H9 (cell line): ENCODE results near the gene TPPP3. TPM values are rescaled to one million over a fixed set of nuclear protein-coding genes. Genes with fewer than 3 reads are reported as not detected.

Experiments used
- DNase-seq: peaks from one replicate; pipeline ENCODE4 v3.0.0-alpha.2; 2017
- H2AFZ ChIP-seq: one replicate; pipeline ENCODE4 v1.6.1; 2013; ENCODE audit warnings: mild to moderate bottlenecking, low read length, control low read depth, moderate library complexity
- H2AK5ac ChIP-seq: 2 replicates; pipeline ENCODE4 v1.6.1; 2013; ENCODE audit warnings: low read length, control low read depth, mixed read lengths; ENCODE audit not compliant: insufficient read length
- H2BK120ac ChIP-seq: one replicate; pipeline ENCODE4 v1.6.1; 2013; ENCODE audit warnings: low read depth, mild to moderate bottlenecking, low read length, control low read depth, inconsistent platforms; ENCODE audit not compliant: poor library complexity, severe bottlenecking
- H2BK12ac ChIP-seq: 2 replicates; pipeline ENCODE4 v1.6.1; 2013; ENCODE audit warnings: low read length, control low read depth, mixed read lengths, low read depth; ENCODE audit not compliant: insufficient read length
- H2BK15ac ChIP-seq: 2 replicates; pipeline ENCODE4 v1.6.1; 2013; ENCODE audit warnings: low read depth, low read length, control low read depth
- H2BK20ac ChIP-seq: one replicate; pipeline ENCODE4 v1.6.1; 2013; ENCODE audit warnings: low read depth, mild to moderate bottlenecking, low read length, control low read depth, inconsistent platforms; ENCODE audit not compliant: poor library complexity, severe bottlenecking
- H2BK5ac ChIP-seq: 2 replicates; pipeline ENCODE4 v1.6.1; 2013; ENCODE audit warnings: low read length, control low read depth, mixed read lengths; ENCODE audit not compliant: insufficient read length
- H3K14ac ChIP-seq: 2 replicates; pipeline ENCODE4 v1.6.1; 2013; ENCODE audit warnings: low read length, control low read depth; ENCODE audit not compliant: insufficient read depth
- H3K18ac ChIP-seq: 2 replicates; pipeline ENCODE4 v1.6.1; 2013; ENCODE audit warnings: low read depth, mild to moderate bottlenecking, mixed read lengths, low read length, control low read depth; ENCODE audit not compliant: insufficient read length
- H3K23ac ChIP-seq: 2 replicates; pipeline ENCODE4 v1.6.1; 2013; ENCODE audit warnings: low read length, control low read depth, mixed read lengths, low read depth; ENCODE audit not compliant: insufficient read length
- H3K23me2 ChIP-seq: 2 replicates; pipeline ENCODE4 v1.6.1; 2013; ENCODE audit warnings: low read depth, mild to moderate bottlenecking, mixed read lengths, low read length, control low read depth; ENCODE audit not compliant: insufficient read length, poor library complexity, severe bottlenecking
- H3K27ac ChIP-seq: 2 replicates; pipeline ENCODE4 v1.5.1; 2013; ENCODE audit warnings: low read length, control low read depth, mixed read lengths, low read depth; ENCODE audit not compliant: insufficient read length
- H3K27me3 ChIP-seq: 2 replicates; pipeline ENCODE4 v1.6.1; 2013; ENCODE audit warnings: low read length, control low read depth, inconsistent platforms; ENCODE audit not compliant: insufficient read depth
- H3K4ac ChIP-seq: 2 replicates; pipeline ENCODE4 v1.6.1; 2013; ENCODE audit warnings: low read depth, mild to moderate bottlenecking, control low read depth, inconsistent platforms, low read length, moderate library complexity
- H3K4me1 ChIP-seq: 2 replicates; pipeline ENCODE4 v1.6.1; 2013; ENCODE audit warnings: low read length, control low read depth, inconsistent platforms; ENCODE audit not compliant: insufficient read depth
- H3K4me2 ChIP-seq: 2 replicates; pipeline ENCODE4 v1.6.1; 2013; ENCODE audit warnings: low read length, control low read depth, mixed read lengths; ENCODE audit not compliant: insufficient read length, insufficient read depth
- H3K56ac ChIP-seq: 2 replicates; pipeline ENCODE4 v1.6.1; 2013; ENCODE audit warnings: low read depth, mild to moderate bottlenecking, mixed read lengths, low read length, control low read depth; ENCODE audit not compliant: insufficient read length
- H3K79me1 ChIP-seq: 2 replicates; pipeline ENCODE4 v1.6.1; 2013; ENCODE audit warnings: low read depth, mild to moderate bottlenecking, moderate library complexity, low read length, control low read depth, inconsistent platforms; ENCODE audit not compliant: insufficient read depth, poor library complexity, severe bottlenecking
- H3K79me2 ChIP-seq: 2 replicates; pipeline ENCODE4 v1.6.1; 2013; ENCODE audit warnings: low read length, control low read depth, inconsistent platforms; ENCODE audit not compliant: insufficient read depth
- H3K9ac ChIP-seq: 2 replicates; pipeline ENCODE4 v1.6.1; 2013; ENCODE audit warnings: low read length, control low read depth, mixed read lengths; ENCODE audit not compliant: insufficient read length; ENCODE audit errors: extremely low read depth
- H3K9me3 ChIP-seq: one replicate; pipeline ENCODE4 v1.6.1; 2013; ENCODE audit warnings: low read depth, low read length, inconsistent platforms; ENCODE audit not compliant: control insufficient read depth
- H3T11ph ChIP-seq: one replicate; pipeline ENCODE4 v1.6.1; 2013; ENCODE audit warnings: mild to moderate bottlenecking, low read length, control low read depth, inconsistent platforms
- H4K20me1 ChIP-seq: one replicate; pipeline ENCODE4 v1.6.1; 2013; ENCODE audit not compliant: control insufficient read depth, insufficient read length, insufficient read depth
- H4K5ac ChIP-seq: 2 replicates; pipeline ENCODE4 v1.6.1; 2013; ENCODE audit warnings: low read depth, mild to moderate bottlenecking, mixed read lengths, low read length, control low read depth; ENCODE audit not compliant: insufficient read length
- H4K8ac ChIP-seq: replicated peaks from 2 replicates; pipeline ENCODE4 v1.6.1; 2013; ENCODE audit warnings: low read length, control low read depth, mixed read lengths, low read depth; ENCODE audit not compliant: insufficient read length
- H4K91ac ChIP-seq: 2 replicates; pipeline ENCODE4 v1.6.1; 2013; ENCODE audit warnings: low read depth, mild to moderate bottlenecking, moderate library complexity, mixed read lengths, low read length, control low read depth; ENCODE audit not compliant: insufficient read length
- H3K27ac Mint-ChIP-seq, 3 experiments: 2 replicates in 2 of 3; 3 replicates in 1 of 3; pipeline ENCODE4 v1.8.0; 2020 to 2021; ENCODE audit warnings: mixed read lengths in 3 of 3, mild to moderate bottlenecking in 1 of 3, moderate library complexity in 1 of 3
- H3K27me3 Mint-ChIP-seq: 2 replicates; pipeline ENCODE4 v1.8.0; 2021; ENCODE audit warnings: low read depth, mild to moderate bottlenecking, moderate library complexity, mixed read lengths
- H3K36me3 Mint-ChIP-seq, 3 experiments: 2 replicates in 2 of 3; 3 replicates in 1 of 3; pipeline ENCODE4 v1.8.0; 2020 to 2021; ENCODE audit warnings: low read depth in 3 of 3, mixed read lengths in 3 of 3; ENCODE audit not compliant: insufficient read depth in 1 of 3
- H3K4me1 Mint-ChIP-seq, 2 experiments: 2 replicates each; pipeline ENCODE4 v1.8.0; 2020; ENCODE audit warnings: mixed read lengths in 2 of 2
- H3K4me3 Mint-ChIP-seq, 2 experiments: 2 replicates in 1 of 2; 3 replicates in 1 of 2; pipeline ENCODE4 v1.8.0; 2020 to 2021; ENCODE audit warnings: mild to moderate bottlenecking in 2 of 2, mixed read lengths in 2 of 2, moderate library complexity in 1 of 2
- H3K9me3 Mint-ChIP-seq, 2 experiments: 2 replicates in 1 of 2; 3 replicates in 1 of 2; pipeline ENCODE4 v1.8.0; 2020; ENCODE audit warnings: mild to moderate bottlenecking in 2 of 2, mixed read lengths in 2 of 2, moderate library complexity in 1 of 2
- CTCF ChIP-seq: fragments of 200-600 bp; sonication (generic); conservative IDR thresholded peaks from 3 replicates; pipeline ENCODE4 v1.8.0; 2021; ENCODE audit warnings: antibody characterized with exemption, mild to moderate bottlenecking
- WGBS: extraction: QIAGEN DNeasy Blood & Tissue Kit; methylation state at CpG from one replicate; pipeline ENCODE4 v1.1.7; 2013; ENCODE audit warnings: missing lambda C conversion rate, low lambda C conversion rate, mixed read lengths; ENCODE audit not compliant: insufficient read length; ENCODE audit errors: extremely low coverage; 5-methylcytosine and 5-hydroxymethylcytosine counted together
- total RNA-seq: library from RNA; stranded (reverse); gene quantifications from 2 replicates; pipeline ENCODE4 v1.2.1, GENCODE V29; 2021

TPPP3 gene
- total RNA-seq, 1 experiment from 2014 or later = 0.79 TPM

- Histone ChIP-seq H3K27ac (peak overlapping the region; percentile 89), H3K27me3 (no peaks in the 10 kb centered on the region; the same call in 1 of the 2 replicates), H3K79me2 (no peaks in the 10 kb centered on the region; the same call in 1 of the 2 replicates), H3K56ac (no peak overlapping the region), H3K23me2 (peaks cover 5% of the 10 kb centered on the region), H4K20me1 (no peaks in the 10 kb centered on the region), H2BK20ac (no peak overlapping the region), H3K9me3 (no peaks in the 10 kb centered on the region), H4K91ac (no peak overlapping the region), H3K23ac (no peak overlapping the region), H2BK15ac (no peak overlapping the region), H2AK5ac (no peak overlapping the region), H3K18ac (no peak overlapping the region), H3K14ac (no peak overlapping the region), H4K8ac (no peak overlapping the region), H2BK5ac (no peak overlapping the region), H4K5ac (no peak overlapping the region), H3T11ph (no peak overlapping the region), H3K4me1 (peaks cover 32% of the 10 kb centered on the region), H3K79me1 (no peaks in the 10 kb centered on the region), H3K4ac (no peak overlapping the region), H3K4me2 (peak overlapping the region; percentile 22), H3K9ac (no peak overlapping the region), H2AFZ (no peak overlapping the region), H2BK12ac (no peak overlapping the region), H2BK120ac (no peak overlapping the region)
- Mint-ChIP-seq H3K27me3 (peaks cover 16% of the 10 kb centered on the region), H3K27ac (peak overlapping the region; percentile 36 to 81 (median 55); a peak in 4 of 7 replicates), H3K4me3 (peak overlapping the region in 1 of 2 experiments; percentile 67; a peak in 1 of 5 replicates), H3K9me3 (no peaks in the 10 kb centered on the region), H3K36me3 (no peaks in the 10 kb centered on the region; a peak in 1 of 7 replicates), H3K4me1 (peaks cover 74 to 75% of the 10 kb centered on the region in 2 experiments)
- no CpG with 5 or more reads among the region's 4 CpGs for WGBS
- no peak for TF ChIP-seq CTCF
- DNase-seq = no peak
These were observed 32.3 kb upstream of the TPPP3 start for GRCh38 chr16:67425580-67425979.
